HL-60 (cell line): ENCODE data around the gene EPHA2.

Source experiments
- DNase-seq, 2 experiments: peaks; one replicate each; pipeline ENCODE4 v3.0.0-alpha.2; 2010 to 2020; ENCODE audit warnings: low read depth in 1 of 2, low spot score in 1 of 2
- H3K27ac ChIP-seq: fragments of 250-450 bp; sonication (Bioruptor Pico); replicated peaks from 2 replicates; pipeline ENCODE4 v1.5.1; 2020; ENCODE audit warnings: mild to moderate bottlenecking, moderate library complexity
- H3K27me3 ChIP-seq: fragments of 250-450 bp; sonication (Bioruptor Pico); 2 replicates; pipeline ENCODE4 v1.5.1; 2021; ENCODE audit warnings: mild to moderate bottlenecking, moderate library complexity; ENCODE audit not compliant: insufficient read depth, poor library complexity, severe bottlenecking
- H3K4me3 ChIP-seq: replicated peaks from 2 replicates; pipeline ENCODE4 v1.5.1; 2011; ENCODE audit warnings: mild to moderate bottlenecking, control low read depth, low read length; ENCODE audit not compliant: insufficient read depth
- CTCF ChIP-seq: IDR thresholded peaks from one replicate; pipeline ENCODE4 v1.5.1; 2011; ENCODE audit warnings: low read length, control low read depth, inconsistent platforms; ENCODE audit not compliant: insufficient read depth
- GABPA ChIP-seq: IDR thresholded peaks from 2 replicates; pipeline ENCODE4 v1.6.1; 2012; ENCODE audit warnings: low read depth
- POLR2AphosphoS5 ChIP-seq: IDR thresholded peaks from 2 replicates; pipeline ENCODE4 v1.6.1; 2012; ENCODE audit warnings: low read depth
- REST ChIP-seq: IDR thresholded peaks from 2 replicates; pipeline ENCODE4 v1.6.1; 2012; ENCODE audit warnings: low read depth; ENCODE audit not compliant: insufficient replicate concordance
- SPI1 ChIP-seq: IDR thresholded peaks from 2 replicates; pipeline ENCODE4 v1.6.1; 2012; ENCODE audit warnings: low read depth, mild to moderate bottlenecking, borderline replicate concordance

The EPHA2 gene

GRCh38 chr1:16191309-16191708 is 35.4 kb upstream of the EPHA2 start:
- no peak overlapping the region for H3K27ac ChIP-seq
- DNase-seq: no peak
- H3K27me3 ChIP-seq: no peaks in the 10 kb centered on the region
- TF ChIP-seq GABPA: no peak
- no peak for TF ChIP-seq CTCF
- TF ChIP-seq SPI1: no peak
- TF ChIP-seq POLR2AphosphoS5: no peak
- TF ChIP-seq REST: no peak
- no peak overlapping the region for H3K4me3 ChIP-seq

GRCh38 chr1:16189921-16190621 is 34.2 kb upstream of the EPHA2 start:
- TF ChIP-seq GABPA (no peak), REST (no peak), POLR2AphosphoS5 (no peak), SPI1 (no peak), CTCF (no peak)
- Histone ChIP-seq H3K27ac (no peak overlapping the region), H3K4me3 (no peak overlapping the region), H3K27me3 (no peaks in the 10 kb centered on the region)
- DNase-seq: no peak

GRCh38 chr1:16189003-16189402 is 33.1 kb upstream of the EPHA2 start:
- Histone ChIP-seq H3K27ac (no peak overlapping the region), H3K4me3 (no peak overlapping the region), H3K27me3 (no peaks in the 10 kb centered on the region)
- TF ChIP-seq SPI1: no peak
- no peak for TF ChIP-seq REST
- TF ChIP-seq CTCF: no peak
- no peak for TF ChIP-seq POLR2AphosphoS5
- TF ChIP-seq GABPA: no peak
- DNase-seq: no peak
